H1 (cell line): ENCODE measurements around the gene INSIG1.

Experiments
- GABPA ChIP-seq: IDR thresholded peaks from 2 replicates; pipeline ENCODE4 v1.6.1; 2011; ENCODE audit warnings: mild to moderate bottlenecking, low read length, moderate library complexity, borderline replicate concordance; ENCODE audit not compliant: insufficient read depth
- HDAC6 ChIP-seq: IDR thresholded peaks from one replicate; pipeline ENCODE4 v1.7.1; 2012; ENCODE audit warnings: low read depth, mild to moderate bottlenecking, inconsistent platforms, low read length, moderate library complexity
- JUN ChIP-seq: IDR thresholded peaks from 2 replicates; pipeline ENCODE4 v1.6.1; 2011; ENCODE audit warnings: low read depth, mild to moderate bottlenecking, improper control_type of control experiment, low read length
- JUND ChIP-seq: IDR thresholded peaks from 2 replicates; pipeline ENCODE4 v1.6.1; 2011; ENCODE audit warnings: mild to moderate bottlenecking, improper control_type of control experiment, low read length
- MAX ChIP-seq: IDR thresholded peaks from 2 replicates; pipeline ENCODE4 v1.6.1; 2012; ENCODE audit warnings: inconsistent platforms
- NRF1 ChIP-seq: IDR thresholded peaks from 2 replicates; pipeline ENCODE4 v1.6.1; 2011; ENCODE audit warnings: mild to moderate bottlenecking, low read depth, low read length, improper control_type of control experiment
- POLR2A ChIP-seq, 2 experiments: IDR thresholded peaks; 1 replicate in 1 of 2; 2 replicates in 1 of 2; pipeline ENCODE4 v1.6.1; 2011; ENCODE audit warnings: low read depth in 2 of 2, low read length in 2 of 2, mild to moderate bottlenecking in 2 of 2; ENCODE audit errors: control extremely low read depth in 1 of 2
- RAD21 ChIP-seq, 2 experiments: IDR thresholded peaks in 1 of 2; conservative IDR thresholded peaks in 1 of 2; 2 replicates each; pipeline ENCODE4 v1.6.1; 2011; ENCODE audit warnings: low read depth in 2 of 2, low read length in 2 of 2, improper control_type of control experiment in 1 of 2, inconsistent platforms in 1 of 2, mild to moderate bottlenecking in 1 of 2, moderate library complexity in 1 of 2
- RFX5 ChIP-seq: IDR thresholded peaks from 2 replicates; pipeline ENCODE4 v1.6.1; 2011; ENCODE audit warnings: low read depth, low read length, improper control_type of control experiment, borderline replicate concordance
- SIN3A ChIP-seq, 2 experiments: IDR thresholded peaks in 1 of 2; conservative IDR thresholded peaks in 1 of 2; 2 replicates each; pipeline ENCODE4 v1.6.1; 2011 to 2012; ENCODE audit warnings: low read length in 2 of 2, improper control_type of control experiment in 1 of 2, low read depth in 1 of 2, mild to moderate bottlenecking in 1 of 2
- ZNF274 ChIP-seq: IDR thresholded peaks from 2 replicates; pipeline ENCODE4 v1.7.0; 2012; ENCODE audit warnings: low read length, borderline replicate concordance; ENCODE audit errors: extremely low read depth
- TF ChIP-seq, protein P1 (sequence below), 3 experiments: IDR thresholded peaks; 1 replicate in 2 of 3; 2 replicates in 1 of 3; pipeline versions ENCODE4 v1.5.1 to v1.6.1; 2011; ENCODE audit warnings: low read length in 3 of 3, mild to moderate bottlenecking in 3 of 3, inconsistent platforms in 2 of 3, low read depth in 1 of 3, moderate library complexity in 1 of 3; ENCODE audit not compliant: insufficient read depth in 1 of 3; ENCODE audit errors: control extremely low read depth in 1 of 3
- TF ChIP-seq, protein P2 (sequence below): IDR thresholded peaks from 2 replicates; pipeline ENCODE4 v1.6.1; 2011; ENCODE audit warnings: low read depth, mild to moderate bottlenecking, low read length; ENCODE audit not compliant: insufficient read depth

DNA sequence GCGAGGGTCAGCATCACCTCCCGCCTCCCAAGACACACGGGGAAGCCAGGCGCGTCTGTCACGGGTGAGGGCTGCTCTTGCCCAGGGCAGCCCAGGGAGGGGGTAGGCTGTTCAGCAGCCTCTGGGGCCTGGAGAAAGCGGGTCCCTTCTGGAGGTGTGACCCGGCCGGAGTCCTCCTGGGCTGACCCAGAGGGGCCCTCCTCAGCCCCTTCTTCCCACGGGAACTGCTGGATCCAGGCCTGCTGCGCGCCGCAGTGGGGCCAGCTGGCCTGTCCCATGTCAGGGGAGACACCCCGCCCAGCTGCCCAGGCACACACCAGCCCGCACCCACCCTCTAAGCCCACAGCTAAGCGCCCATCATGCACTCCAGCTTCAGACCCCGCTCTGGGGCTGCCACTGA lies 41.8 kb downstream of the INSIG1 start:
- TF ChIP-seq RFX5 = no peak
- TF ChIP-seq, protein P1, sequence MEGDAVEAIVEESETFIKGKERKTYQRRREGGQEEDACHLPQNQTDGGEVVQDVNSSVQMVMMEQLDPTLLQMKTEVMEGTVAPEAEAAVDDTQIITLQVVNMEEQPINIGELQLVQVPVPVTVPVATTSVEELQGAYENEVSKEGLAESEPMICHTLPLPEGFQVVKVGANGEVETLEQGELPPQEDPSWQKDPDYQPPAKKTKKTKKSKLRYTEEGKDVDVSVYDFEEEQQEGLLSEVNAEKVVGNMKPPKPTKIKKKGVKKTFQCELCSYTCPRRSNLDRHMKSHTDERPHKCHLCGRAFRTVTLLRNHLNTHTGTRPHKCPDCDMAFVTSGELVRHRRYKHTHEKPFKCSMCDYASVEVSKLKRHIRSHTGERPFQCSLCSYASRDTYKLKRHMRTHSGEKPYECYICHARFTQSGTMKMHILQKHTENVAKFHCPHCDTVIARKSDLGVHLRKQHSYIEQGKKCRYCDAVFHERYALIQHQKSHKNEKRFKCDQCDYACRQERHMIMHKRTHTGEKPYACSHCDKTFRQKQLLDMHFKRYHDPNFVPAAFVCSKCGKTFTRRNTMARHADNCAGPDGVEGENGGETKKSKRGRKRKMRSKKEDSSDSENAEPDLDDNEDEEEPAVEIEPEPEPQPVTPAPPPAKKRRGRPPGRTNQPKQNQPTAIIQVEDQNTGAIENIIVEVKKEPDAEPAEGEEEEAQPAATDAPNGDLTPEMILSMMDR (IDR thresholded peaks at IDR 0.05; ENCODE audit: control extremely low read depth in 1 of 3, insufficient read depth in 1 of 3, low read depth in 1 of 3, low read length in 3 of 3) = no peak
- TF ChIP-seq POLR2A (IDR thresholded peaks at IDR 0.05; ENCODE audit: control extremely low read depth in 1 of 2, low read depth in 2 of 2, low read length in 2 of 2) = no peak
- no peak for TF ChIP-seq JUND
- TF ChIP-seq GABPA = no peak
- TF ChIP-seq SIN3A (conservative IDR thresholded peaks at IDR 0.05 in 1 of 2, IDR thresholded peaks at IDR 0.05 in 1 of 2; ENCODE audit: low read depth in 1 of 2, low read length in 2 of 2) = no peak
- no peak for TF ChIP-seq HDAC6
- TF ChIP-seq, protein P2, sequence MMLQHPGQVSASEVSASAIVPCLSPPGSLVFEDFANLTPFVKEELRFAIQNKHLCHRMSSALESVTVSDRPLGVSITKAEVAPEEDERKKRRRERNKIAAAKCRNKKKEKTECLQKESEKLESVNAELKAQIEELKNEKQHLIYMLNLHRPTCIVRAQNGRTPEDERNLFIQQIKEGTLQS = no peak
- TF ChIP-seq JUN = no peak
- no peak for TF ChIP-seq MAX
- TF ChIP-seq ZNF274 = no peak
- no peak for TF ChIP-seq RAD21 (IDR thresholded peaks at IDR 0.05 in 1 of 2, conservative IDR thresholded peaks at IDR 0.05 in 1 of 2; ENCODE audit: low read depth in 2 of 2, low read length in 2 of 2)
- TF ChIP-seq NRF1 = no peak
